Coronary artery (tissue), 2 donors: ENCODE results near the gene TXNDC17.
"Not testable (repeated sequence)": the region's sequence is repeated elsewhere in the genome, so short reads cannot be mapped to it uniquely, and the experiment has no call there.

ENCODE experiments used
- DNase-seq: peaks from one replicate; pipeline ENCODE4 v3.0.0-alpha.2; 2017; ENCODE audit warnings: low spot score
- H3K27ac ChIP-seq, 2 donors: fragments of 200-600 bp; sonication (generic); one replicate each; pipeline ENCODE4 v1.5.1; 2016 to 2019
- H3K4me3 ChIP-seq: fragments of 200-600 bp; sonication (generic); 2 replicates; pipeline ENCODE4 v1.5.1; 2016; ENCODE audit warnings: mild to moderate bottlenecking, moderate library complexity
- CTCF ChIP-seq: fragments of 200-600 bp; sonication (generic); IDR thresholded peaks from one replicate; pipeline ENCODE4 v1.5.1; 2019; ENCODE audit warnings: antibody characterized with exemption

Gene TXNDC17

GRCh38 chr17:6640536-6641246 is at the start of gene TXNDC17, which contains the start of gene KIAA0753:
Gene TXNDC17, plus strand, starts transcription at chr17:6641060. Its CDS starts 23 bp downstream, at chr17:6641083.
Gene KIAA0753, minus strand, starts transcription at chr17:6640711. Its CDS starts 5,608 bp downstream, at chr17:6635103.
- Histone ChIP-seq H3K4me3 (peak within 1 kb of the TSS; percentile 86), H3K27ac (peak within 1 kb of the TSS; percentile 52 to 88)
- no peak for TF ChIP-seq CTCF
- peak; percentile 94 for DNase-seq

GRCh38 chr17:6591599-6592158 is 49.2 kb upstream of the TXNDC17 start:
- no peak overlapping the region for H3K4me3 ChIP-seq
- H3K27ac ChIP-seq = no peak overlapping the region
- no peak for TF ChIP-seq CTCF
- DNase-seq = no peak

GRCh38 chr17:6592173-6592572 is 48.7 kb upstream of the TXNDC17 start:
- DNase-seq = no peak
- no peak for TF ChIP-seq CTCF
- Histone ChIP-seq H3K27ac (no peak overlapping the region), H3K4me3 (no peak overlapping the region)

GRCh38 chr17:6593371-6593770 is 47.5 kb upstream of the TXNDC17 start:
- not testable (repeated sequence) for H3K27ac ChIP-seq, DNase-seq, H3K4me3 ChIP-seq

GRCh38 chr17:6596081-6596480 is 44.8 kb upstream of the TXNDC17 start:
- H3K4me3 ChIP-seq = no peak overlapping the region
- no peak overlapping the region for H3K27ac ChIP-seq
- no peak for DNase-seq
- no peak for TF ChIP-seq CTCF

- TF ChIP-seq CTCF = no peak
- Histone ChIP-seq H3K4me3 (no peak overlapping the region), H3K27ac (no peak overlapping the region)
- no peak for DNase-seq
These were observed 44.3 kb upstream of the TXNDC17 start for GRCh38 chr17:6596511-6596910.

GRCh38 chr17:6596941-6597340 is 43.9 kb upstream of the TXNDC17 start:
- TF ChIP-seq CTCF = no peak
- Histone ChIP-seq H3K4me3 (no peak overlapping the region), H3K27ac (no peak overlapping the region)
- no peak for DNase-seq
